ENCODE data around the gene ITGA2B. TPM values are rescaled to one million over a fixed set of nuclear protein-coding genes. Genes with fewer than 3 reads are reported as not detected.
"Not testable (repeated sequence)": the region's sequence is repeated elsewhere in the genome, so short reads cannot be mapped to it uniquely, and the experiment has no call there.

ITGA2B gene
- total RNA-seq, 1 donor from 2014 or later: 0.04 TPM

DNA sequence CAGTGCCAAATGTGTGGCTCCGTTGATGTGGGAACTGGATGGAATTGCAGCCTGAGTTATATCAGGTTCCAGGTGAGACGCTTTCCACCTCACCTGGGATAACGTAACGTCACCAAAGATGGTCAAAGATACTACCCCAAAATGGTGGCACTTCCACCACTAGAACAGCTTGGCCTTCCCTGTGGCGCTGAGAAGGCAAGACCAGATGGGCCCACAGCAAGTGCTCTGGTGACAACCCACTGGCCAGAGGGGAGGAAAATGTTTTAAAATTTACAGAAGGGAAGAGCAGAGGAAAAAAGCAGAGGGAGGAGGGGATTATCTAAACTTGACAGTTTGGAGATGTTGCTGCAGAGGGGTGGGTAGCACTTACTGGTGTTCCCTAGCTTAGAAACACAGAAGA lies 7.5 kb upstream of the ITGA2B start:
- H3K27me3 ChIP-seq (ENCODE audit: control insufficient read depth, insufficient read depth, low read length): no peaks in the 10 kb centered on the region
- TF ChIP-seq, protein P1, sequence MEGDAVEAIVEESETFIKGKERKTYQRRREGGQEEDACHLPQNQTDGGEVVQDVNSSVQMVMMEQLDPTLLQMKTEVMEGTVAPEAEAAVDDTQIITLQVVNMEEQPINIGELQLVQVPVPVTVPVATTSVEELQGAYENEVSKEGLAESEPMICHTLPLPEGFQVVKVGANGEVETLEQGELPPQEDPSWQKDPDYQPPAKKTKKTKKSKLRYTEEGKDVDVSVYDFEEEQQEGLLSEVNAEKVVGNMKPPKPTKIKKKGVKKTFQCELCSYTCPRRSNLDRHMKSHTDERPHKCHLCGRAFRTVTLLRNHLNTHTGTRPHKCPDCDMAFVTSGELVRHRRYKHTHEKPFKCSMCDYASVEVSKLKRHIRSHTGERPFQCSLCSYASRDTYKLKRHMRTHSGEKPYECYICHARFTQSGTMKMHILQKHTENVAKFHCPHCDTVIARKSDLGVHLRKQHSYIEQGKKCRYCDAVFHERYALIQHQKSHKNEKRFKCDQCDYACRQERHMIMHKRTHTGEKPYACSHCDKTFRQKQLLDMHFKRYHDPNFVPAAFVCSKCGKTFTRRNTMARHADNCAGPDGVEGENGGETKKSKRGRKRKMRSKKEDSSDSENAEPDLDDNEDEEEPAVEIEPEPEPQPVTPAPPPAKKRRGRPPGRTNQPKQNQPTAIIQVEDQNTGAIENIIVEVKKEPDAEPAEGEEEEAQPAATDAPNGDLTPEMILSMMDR (IDR thresholded peaks at IDR 0.05; ENCODE audit: insufficient read depth, low read length, poor library complexity, severe bottlenecking): no peak
- DNase-seq (ENCODE audit: low read depth): no peak
- H3K36me3 ChIP-seq (ENCODE audit: control insufficient read depth, insufficient read depth, low read length): peaks cover 1% of the 10 kb centered on the region
- H3K4me3 ChIP-seq (ENCODE audit: low read depth, low read length): no peak overlapping the region

DNA sequence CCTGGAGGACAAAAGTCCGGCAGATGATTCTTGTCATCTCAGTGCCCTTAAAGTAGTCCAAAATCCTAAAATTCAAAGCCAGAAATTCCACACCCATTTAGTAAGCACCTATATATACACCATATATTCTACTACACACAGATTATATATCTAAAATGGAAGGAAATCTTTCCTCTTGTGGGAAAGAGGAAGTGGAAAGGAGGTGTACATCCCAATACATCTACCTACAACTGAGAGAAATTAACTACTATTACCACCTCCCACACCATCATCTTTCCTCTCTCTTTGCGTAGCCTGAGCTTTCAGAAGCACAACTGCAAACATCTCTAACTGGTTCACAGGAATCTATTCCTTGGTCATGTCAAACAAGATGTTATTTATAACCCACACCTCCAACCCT lies 5.4 kb upstream of the ITGA2B start:
- H3K27me3 ChIP-seq (ENCODE audit: control insufficient read depth, insufficient read depth, low read length): no peaks in the 10 kb centered on the region
- no peak overlapping the region for H3K4me3 ChIP-seq (ENCODE audit: low read depth, low read length)
- DNase-seq (ENCODE audit: low read depth): no peak
- TF ChIP-seq, protein P1 (IDR thresholded peaks at IDR 0.05; ENCODE audit: insufficient read depth, low read length, poor library complexity, severe bottlenecking): no peak
- H3K36me3 ChIP-seq (ENCODE audit: control insufficient read depth, insufficient read depth, low read length): no peaks in the 10 kb centered on the region

DNA sequence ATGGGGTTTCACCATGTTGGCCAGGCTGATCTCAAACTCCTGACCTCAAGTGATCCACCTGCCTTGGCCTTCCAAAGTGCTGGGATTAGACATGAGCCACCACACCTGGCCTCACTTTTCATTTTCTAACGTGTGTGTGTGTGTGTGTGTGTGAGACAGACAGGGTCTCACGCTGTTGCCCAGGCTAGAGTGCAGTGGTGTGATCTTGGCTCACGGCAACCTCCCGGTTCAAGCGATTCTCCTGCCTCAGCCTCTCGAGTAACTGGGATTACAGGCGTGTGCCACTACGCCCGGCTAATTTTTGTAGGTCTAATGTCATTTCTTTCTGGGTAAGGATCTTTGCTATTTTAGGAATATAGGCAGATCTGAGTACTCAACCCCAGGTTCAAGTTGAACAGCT lies 4.7 kb upstream of the ITGA2B start:
- not testable (repeated sequence) for H3K36me3 ChIP-seq (ENCODE audit: control insufficient read depth, insufficient read depth, low read length); DNase-seq (ENCODE audit: low read depth); H3K27me3 ChIP-seq (ENCODE audit: control insufficient read depth, insufficient read depth, low read length); H3K4me3 ChIP-seq (ENCODE audit: low read depth, low read length)

DNA sequence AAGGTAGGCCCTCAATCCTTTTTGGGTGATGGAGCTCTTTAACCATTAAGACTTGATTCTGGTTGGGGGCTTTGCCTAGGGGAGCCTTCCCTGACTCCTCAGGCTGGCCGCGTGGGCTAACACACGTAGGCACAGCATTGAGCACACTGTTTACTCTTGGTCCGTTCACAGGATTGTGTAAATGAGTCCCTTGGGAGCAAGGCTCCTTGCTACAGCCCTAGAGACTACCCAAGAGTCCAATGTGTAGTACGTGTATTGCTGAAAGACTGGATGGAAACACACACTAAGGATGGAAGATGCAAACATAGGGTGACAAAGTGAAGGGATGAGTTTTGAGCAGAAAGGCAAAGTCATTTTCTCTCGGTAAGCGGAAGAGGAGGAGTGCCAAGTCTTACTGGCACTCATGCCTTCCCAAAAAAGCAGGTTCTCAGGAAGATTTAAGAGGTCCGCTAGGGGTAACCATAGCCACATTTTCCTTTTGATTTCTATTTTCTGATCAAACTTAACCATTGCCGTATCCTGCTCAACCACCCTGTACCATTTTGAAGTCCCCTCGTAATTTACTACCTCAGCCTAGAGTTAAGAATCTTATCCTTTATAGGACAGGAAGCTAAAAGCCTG lies 911 bp upstream of the ITGA2B start:
- Histone ChIP-seq H3K4me3 (ENCODE audit: low read depth, low read length) (no peak overlapping the region), H3K27me3 (ENCODE audit: control insufficient read depth, insufficient read depth, low read length) (peaks cover 7% of the 10 kb centered on the region), H3K36me3 (ENCODE audit: control insufficient read depth, insufficient read depth, low read length) (no peaks in the 10 kb centered on the region)
- TF ChIP-seq, protein P1 (IDR thresholded peaks at IDR 0.05; ENCODE audit: insufficient read depth, low read length, poor library complexity, severe bottlenecking): no peak
- no peak for DNase-seq (ENCODE audit: low read depth)

DNA sequence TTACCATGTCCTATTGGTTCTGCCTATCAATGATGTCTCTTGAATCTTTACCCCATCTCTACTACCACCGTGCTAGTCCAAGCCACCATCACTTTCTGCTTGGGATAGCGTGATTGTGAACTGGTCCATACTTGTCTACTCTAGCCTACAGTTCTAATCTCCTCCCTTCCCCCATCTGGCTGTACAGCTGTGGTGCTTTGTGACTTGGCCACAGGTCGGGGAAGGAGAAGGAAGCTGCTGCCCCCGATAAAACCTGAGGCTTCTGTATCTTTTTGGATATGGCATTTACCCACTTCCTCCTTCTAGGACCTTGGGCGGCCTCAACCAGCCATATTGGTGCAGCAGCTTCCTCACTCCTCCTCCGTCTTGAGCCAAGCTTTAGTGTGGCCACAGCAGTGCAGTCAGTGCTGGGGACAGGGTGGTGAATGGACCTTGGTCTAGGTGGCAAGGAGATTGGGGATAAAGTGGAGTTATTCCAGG lies 314 bp upstream of the ITGA2B start:
- Histone ChIP-seq H3K27me3 (ENCODE audit: control insufficient read depth, insufficient read depth, low read length) (peaks cover 13% of the 10 kb centered on the region), H3K4me3 (ENCODE audit: low read depth, low read length) (no peak overlapping the region), H3K36me3 (ENCODE audit: control insufficient read depth, insufficient read depth, low read length) (no peaks in the 10 kb centered on the region)
- DNase-seq (ENCODE audit: low read depth): no peak
- TF ChIP-seq, protein P1 (IDR thresholded peaks at IDR 0.05; ENCODE audit: insufficient read depth, low read length, poor library complexity, severe bottlenecking): no peak

DNA sequence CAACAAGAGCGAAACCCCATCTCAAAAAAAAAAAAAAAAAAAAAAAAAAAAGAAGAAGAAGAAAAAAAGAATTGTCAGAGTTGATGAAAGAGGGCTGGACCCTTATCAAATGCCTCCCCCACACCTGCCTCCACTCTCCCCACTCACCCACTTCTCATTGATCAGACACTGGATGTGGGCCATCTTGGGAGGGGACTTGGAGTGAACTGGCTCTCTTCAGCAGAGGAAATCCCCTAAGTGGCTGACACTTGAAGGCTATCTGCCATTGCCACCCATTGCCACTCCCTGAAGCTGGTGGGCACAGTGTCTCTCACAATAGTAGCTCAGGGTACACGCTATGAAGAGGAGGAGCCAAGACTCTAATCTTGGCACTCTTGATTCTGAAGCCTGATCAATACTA lies 1.6 kb downstream of the ITGA2B start:
- TF ChIP-seq, protein P1 (IDR thresholded peaks at IDR 0.05; ENCODE audit: insufficient read depth, low read length, poor library complexity, severe bottlenecking): no peak
- H3K27me3 ChIP-seq (ENCODE audit: control insufficient read depth, insufficient read depth, low read length): peaks cover 27% of the 10 kb centered on the region
- DNase-seq (ENCODE audit: low read depth): no peak
- no peaks in the 10 kb centered on the region for H3K36me3 ChIP-seq (ENCODE audit: control insufficient read depth, insufficient read depth, low read length)
- no peak overlapping the region for H3K4me3 ChIP-seq (ENCODE audit: low read depth, low read length)
